ENCODE data around the gene LRRC53. TPM values are rescaled to one million over a fixed set of nuclear protein-coding genes. Genes with fewer than 3 reads are reported as not detected.

Gene LRRC53
- total RNA-seq, 1 donor from 2014 or later, result not detected

GRCh38 chr1:74430342-74430934 lies 82.0 kb downstream of the LRRC53 start:
- H3K36me3 Mint-ChIP-seq (ENCODE audit: unreplicated experiment), result no peaks in the 10 kb centered on the region
- no peak for TF ChIP-seq CTCF (IDR thresholded peaks at IDR 0.05)
- peaks cover 4% of the 10 kb centered on the region for H3K27me3 Mint-ChIP-seq (ENCODE audit: unreplicated experiment)
- no peak for DNase-seq (ENCODE audit: extremely low spot score, unreplicated experiment)
- H3K4me1 Mint-ChIP-seq (ENCODE audit: unreplicated experiment), result peaks cover 5% of the 10 kb centered on the region
- H3K4me3 Mint-ChIP-seq (ENCODE audit: unreplicated experiment), result no peak overlapping the region
- no peak overlapping the region for H3K27ac Mint-ChIP-seq (ENCODE audit: unreplicated experiment)
- no peaks in the 10 kb centered on the region for H3K9me3 Mint-ChIP-seq (ENCODE audit: unreplicated experiment)

GRCh38 chr1:74429580-74429979 lies 82.8 kb downstream of the LRRC53 start:
- no peaks in the 10 kb centered on the region for H3K36me3 Mint-ChIP-seq (ENCODE audit: unreplicated experiment)
- no peak overlapping the region for H3K27ac Mint-ChIP-seq (ENCODE audit: unreplicated experiment)
- DNase-seq (ENCODE audit: extremely low spot score, unreplicated experiment), result no peak
- H3K27me3 Mint-ChIP-seq (ENCODE audit: unreplicated experiment), result peaks cover 4% of the 10 kb centered on the region
- H3K4me3 Mint-ChIP-seq (ENCODE audit: unreplicated experiment), result no peak overlapping the region
- no peak for TF ChIP-seq CTCF (IDR thresholded peaks at IDR 0.05)
- peaks cover 5% of the 10 kb centered on the region for H3K4me1 Mint-ChIP-seq (ENCODE audit: unreplicated experiment)
- no peaks in the 10 kb centered on the region for H3K9me3 Mint-ChIP-seq (ENCODE audit: unreplicated experiment)

- DNase-seq (ENCODE audit: extremely low spot score, unreplicated experiment), result no peak
- Mint-ChIP-seq H3K9me3 (ENCODE audit: unreplicated experiment) (no peaks in the 10 kb centered on the region), H3K27me3 (ENCODE audit: unreplicated experiment) (no peaks in the 10 kb centered on the region), H3K4me3 (ENCODE audit: unreplicated experiment) (no peak overlapping the region), H3K4me1 (ENCODE audit: unreplicated experiment) (peaks cover 5% of the 10 kb centered on the region), H3K27ac (ENCODE audit: unreplicated experiment) (no peak overlapping the region), H3K36me3 (ENCODE audit: unreplicated experiment) (no peaks in the 10 kb centered on the region)
- no peak for TF ChIP-seq CTCF (IDR thresholded peaks at IDR 0.05)
Observed at GRCh38 chr1:74427681-74428080, 84.7 kb downstream of the LRRC53 start.

GRCh38 chr1:74426208-74426937 lies 86.0 kb downstream of the LRRC53 start:
- DNase-seq (ENCODE audit: extremely low spot score, unreplicated experiment), result no peak
- Mint-ChIP-seq H3K9me3 (ENCODE audit: unreplicated experiment) (no peaks in the 10 kb centered on the region), H3K4me1 (ENCODE audit: unreplicated experiment) (peaks cover 5% of the 10 kb centered on the region), H3K27ac (ENCODE audit: unreplicated experiment) (no peak overlapping the region), H3K27me3 (ENCODE audit: unreplicated experiment) (no peaks in the 10 kb centered on the region), H3K36me3 (ENCODE audit: unreplicated experiment) (no peaks in the 10 kb centered on the region), H3K4me3 (ENCODE audit: unreplicated experiment) (no peak overlapping the region)
- no peak for TF ChIP-seq CTCF (IDR thresholded peaks at IDR 0.05)

- TF ChIP-seq CTCF (IDR thresholded peaks at IDR 0.05), result no peak
- H3K4me3 Mint-ChIP-seq (ENCODE audit: unreplicated experiment), result no peak overlapping the region
- no peaks in the 10 kb centered on the region for H3K36me3 Mint-ChIP-seq (ENCODE audit: unreplicated experiment)
- no peaks in the 10 kb centered on the region for H3K27me3 Mint-ChIP-seq (ENCODE audit: unreplicated experiment)
- no peak for DNase-seq (ENCODE audit: extremely low spot score, unreplicated experiment)
- H3K9me3 Mint-ChIP-seq (ENCODE audit: unreplicated experiment), result no peaks in the 10 kb centered on the region
- H3K4me1 Mint-ChIP-seq (ENCODE audit: unreplicated experiment), result peaks cover 5% of the 10 kb centered on the region
- no peak overlapping the region for H3K27ac Mint-ChIP-seq (ENCODE audit: unreplicated experiment)
Observed at GRCh38 chr1:74425676-74426075, 86.7 kb downstream of the LRRC53 start.

All from osteocyte (in vitro differentiated cells).